HEK293 (cell line): ENCODE measurements around the gene CACNA1D.

ENCODE experiments used
- CTCF ChIA-PET: fragments of 350-600 bp; formaldehyde crosslinking; extraction: SDS; loops from one replicate; lab custom pipeline; 2021; ENCODE audit warnings: antibody characterized with exemption; lab: Yijun Ruan, JAX
- POLR2A ChIA-PET: fragments of 300-600 bp; formaldehyde crosslinking; extraction: SDS; loops from one replicate; lab custom pipeline; 2020; ENCODE audit warnings: antibody characterized with exemption, inconsistent platforms; lab: Yijun Ruan, JAX
- H3K27ac ChIP-seq: fragments of 200-500 bp; sonication (Bioruptor generic); 2 replicates; pipeline ENCODE4 v1.5.1; 2014; ENCODE audit warnings: low read depth, low read length, control low read depth, inconsistent platforms; ENCODE audit errors: extremely low read depth
- H3K36me3 ChIP-seq, 2 experiments: fragments of 200-500 bp in 1 of 2; sonication (Bioruptor generic) in 1 of 2; 1 replicate in 1 of 2; 2 replicates in 1 of 2; pipeline ENCODE4 v1.5.1; 2014 to 2017; ENCODE audit warnings: inconsistent platforms in 2 of 2, low read length in 2 of 2; ENCODE audit not compliant: control insufficient read depth in 2 of 2, insufficient read depth in 1 of 2
- H3K4me1 ChIP-seq: fragments of 200-500 bp; sonication (Bioruptor generic); 2 replicates; pipeline ENCODE4 v1.5.1; 2014; ENCODE audit warnings: mild to moderate bottlenecking, low read length, inconsistent platforms; ENCODE audit not compliant: control insufficient read depth, insufficient read depth
- H3K4me3 ChIP-seq: 2 replicates; pipeline ENCODE4 v1.5.1; 2011; ENCODE audit warnings: low read depth, mild to moderate bottlenecking, control low read depth, low read length, moderate library complexity
- H3K9me3 ChIP-seq: fragments of 200-500 bp; sonication (Bioruptor generic); 2 replicates; pipeline ENCODE4 v1.5.1; 2014; ENCODE audit warnings: low read depth, low read length, inconsistent platforms; ENCODE audit not compliant: control insufficient read depth, insufficient read depth
- KLF1 ChIP-seq: fragments of 450-650 bp; formaldehyde crosslinking; IDR thresholded peaks from 2 replicates; pipeline ENCODE4 v1.5.1; 2016; ENCODE audit warnings: missing biosample characterization, missing genetic modification characterization
- KLF16 ChIP-seq: fragments of 450-650 bp; formaldehyde crosslinking; IDR thresholded peaks from 2 replicates; pipeline ENCODE4 v1.5.1; 2017; ENCODE audit warnings: missing biosample characterization, missing genetic modification characterization
- PRDM1 ChIP-seq: fragments of 450-650 bp; formaldehyde crosslinking; IDR thresholded peaks from 2 replicates; pipeline ENCODE4; 2016; ENCODE audit warnings: missing biosample characterization, missing genetic modification characterization
- SP7 ChIP-seq: fragments of 450-650 bp; formaldehyde crosslinking; IDR thresholded peaks from 2 replicates; pipeline ENCODE4 v1.5.1; 2016; ENCODE audit warnings: missing biosample characterization, missing genetic modification characterization
- ZBTB20 ChIP-seq: fragments of 450-650 bp; formaldehyde crosslinking; IDR thresholded peaks from 2 replicates; pipeline ENCODE4 v1.5.1; 2016; ENCODE audit warnings: missing biosample characterization, missing genetic modification characterization
- ZNF155 ChIP-seq: fragments of 450-650 bp; formaldehyde crosslinking; IDR thresholded peaks from 2 replicates; pipeline ENCODE4 v1.5.1; 2016; ENCODE audit warnings: missing biosample characterization, missing genetic modification characterization
- ZNF223 ChIP-seq: fragments of 450-650 bp; formaldehyde crosslinking; IDR thresholded peaks from 2 replicates; pipeline ENCODE4 v1.5.1; 2016; ENCODE audit warnings: missing biosample characterization, missing genetic modification characterization
- ZNF391 ChIP-seq: fragments of 450-650 bp; formaldehyde crosslinking; IDR thresholded peaks from 2 replicates; pipeline ENCODE4 v1.5.1; 2016; ENCODE audit warnings: low read depth, missing biosample characterization, missing genetic modification characterization, borderline replicate concordance
- ZNF433 ChIP-seq: fragments of 450-650 bp; formaldehyde crosslinking; IDR thresholded peaks from 2 replicates; pipeline ENCODE4 v1.5.1; 2016; ENCODE audit warnings: missing biosample characterization, missing genetic modification characterization, low read depth
- ZNF701 ChIP-seq: fragments of 450-650 bp; formaldehyde crosslinking; IDR thresholded peaks from 2 replicates; pipeline ENCODE4 v1.5.1; 2016; ENCODE audit warnings: missing biosample characterization, missing genetic modification characterization
- TF ChIP-seq, protein P1 (sequence below): fragments of 450-650 bp; formaldehyde crosslinking; IDR thresholded peaks from 2 replicates; pipeline ENCODE4 v1.5.1; 2016; ENCODE audit warnings: missing biosample characterization, missing genetic modification characterization
- TF ChIP-seq, protein P2 (sequence below): fragments of 450-650 bp; formaldehyde crosslinking; optimal IDR thresholded peaks from 2 replicates; pipeline ENCODE3; 2016; ENCODE audit warnings: missing biosample characterization, mild to moderate bottlenecking, missing genetic modification characterization
- TF ChIP-seq, protein P3 (sequence below): fragments of 450-650 bp; formaldehyde crosslinking; IDR thresholded peaks from 2 replicates; pipeline ENCODE4 v1.5.1; 2016; ENCODE audit warnings: missing biosample characterization, missing genetic modification characterization
- TF ChIP-seq, protein P4 (sequence below): fragments of 450-650 bp; formaldehyde crosslinking; IDR thresholded peaks from 2 replicates; pipeline ENCODE4 v1.5.1; 2016; ENCODE audit warnings: missing biosample characterization, missing genetic modification characterization
- TF ChIP-seq, protein P5 (sequence below): fragments of 450-650 bp; formaldehyde crosslinking; IDR thresholded peaks from 2 replicates; pipeline ENCODE4 v1.5.1; 2016; ENCODE audit warnings: missing biosample characterization, missing genetic modification characterization

The CACNA1D gene

DNA sequence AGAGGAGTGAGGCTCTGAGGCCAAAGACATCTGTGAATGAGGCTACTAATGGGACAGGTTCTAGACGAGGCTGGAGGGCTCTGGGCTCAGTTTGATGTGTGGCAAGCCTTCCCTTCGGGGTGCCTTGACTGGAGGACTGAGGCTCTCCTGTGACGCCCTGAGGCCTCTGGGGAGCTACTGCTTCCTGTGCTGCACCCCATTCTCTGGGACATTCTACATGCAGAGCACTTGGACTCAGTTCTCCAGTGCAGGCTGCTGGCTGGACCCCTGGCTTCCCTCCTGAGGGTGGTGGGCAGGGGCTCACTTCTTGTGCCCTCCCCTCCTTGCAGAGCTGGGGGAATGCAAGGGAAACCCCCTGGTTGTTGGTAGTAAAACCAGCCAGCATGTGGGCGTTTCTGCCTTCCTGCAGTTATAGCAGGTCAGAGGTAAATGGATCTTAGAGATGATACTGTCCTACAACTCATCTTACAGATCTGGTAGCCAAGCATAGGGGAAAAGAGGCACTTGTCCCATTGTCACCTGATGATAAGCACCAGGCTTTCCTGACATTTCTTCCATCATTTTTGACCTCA is 218.5 kb downstream of the CACNA1D start:
- CTCF ChIA-PET: interaction anchor here (0.8 to 1.1 kb wide), 2 partner anchors 15 to 567 kb away, joined by 3 to 4 read pairs; no protein-coding TSS in a partner anchor
- TF ChIP-seq ZNF391 (tag by site-specific recombination) (no peak), ZNF223 (tag by site-specific recombination) (no peak), KLF16 (tag by site-specific recombination) (no peak), ZNF701 (tag by site-specific recombination) (no peak), KLF1 (tag by site-specific recombination) (no peak), ZBTB20 (no peak), ZNF433 (tag by site-specific recombination) (no peak)
- TF ChIP-seq, protein P1, sequence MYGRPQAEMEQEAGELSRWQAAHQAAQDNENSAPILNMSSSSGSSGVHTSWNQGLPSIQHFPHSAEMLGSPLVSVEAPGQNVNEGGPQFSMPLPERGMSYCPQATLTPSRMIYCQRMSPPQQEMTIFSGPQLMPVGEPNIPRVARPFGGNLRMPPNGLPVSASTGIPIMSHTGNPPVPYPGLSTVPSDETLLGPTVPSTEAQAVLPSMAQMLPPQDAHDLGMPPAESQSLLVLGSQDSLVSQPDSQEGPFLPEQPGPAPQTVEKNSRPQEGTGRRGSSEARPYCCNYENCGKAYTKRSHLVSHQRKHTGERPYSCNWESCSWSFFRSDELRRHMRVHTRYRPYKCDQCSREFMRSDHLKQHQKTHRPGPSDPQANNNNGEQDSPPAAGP (tag by site-specific recombination): no peak
- TF ChIP-seq, protein P2, sequence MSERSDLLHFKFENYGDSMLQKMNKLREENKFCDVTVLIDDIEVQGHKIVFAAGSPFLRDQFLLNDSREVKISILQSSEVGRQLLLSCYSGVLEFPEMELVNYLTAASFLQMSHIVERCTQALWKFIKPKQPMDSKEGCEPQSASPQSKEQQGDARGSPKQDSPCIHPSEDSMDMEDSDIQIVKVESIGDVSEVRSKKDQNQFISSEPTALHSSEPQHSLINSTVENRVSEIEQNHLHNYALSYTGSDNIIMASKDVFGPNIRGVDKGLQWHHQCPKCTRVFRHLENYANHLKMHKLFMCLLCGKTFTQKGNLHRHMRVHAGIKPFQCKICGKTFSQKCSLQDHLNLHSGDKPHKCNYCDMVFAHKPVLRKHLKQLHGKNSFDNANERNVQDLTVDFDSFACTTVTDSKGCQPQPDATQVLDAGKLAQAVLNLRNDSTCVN: no peak
- TF ChIP-seq, protein P3, sequence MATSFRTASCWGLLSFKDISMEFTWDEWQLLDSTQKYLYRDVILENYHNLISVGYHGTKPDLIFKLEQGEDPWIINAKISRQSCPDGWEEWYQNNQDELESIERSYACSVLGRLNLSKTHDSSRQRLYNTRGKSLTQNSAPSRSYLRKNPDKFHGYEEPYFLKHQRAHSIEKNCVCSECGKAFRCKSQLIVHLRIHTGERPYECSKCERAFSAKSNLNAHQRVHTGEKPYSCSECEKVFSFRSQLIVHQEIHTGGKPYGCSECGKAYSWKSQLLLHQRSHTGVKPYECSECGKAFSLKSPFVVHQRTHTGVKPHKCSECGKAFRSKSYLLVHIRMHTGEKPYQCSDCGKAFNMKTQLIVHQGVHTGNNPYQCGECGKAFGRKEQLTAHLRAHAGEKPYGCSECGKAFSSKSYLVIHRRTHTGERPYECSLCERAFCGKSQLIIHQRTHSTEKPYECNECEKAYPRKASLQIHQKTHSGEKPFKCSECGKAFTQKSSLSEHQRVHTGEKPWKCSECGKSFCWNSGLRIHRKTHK (tag by site-specific recombination): no peak
- H3K4me3 ChIP-seq: no peak overlapping the region

DNA sequence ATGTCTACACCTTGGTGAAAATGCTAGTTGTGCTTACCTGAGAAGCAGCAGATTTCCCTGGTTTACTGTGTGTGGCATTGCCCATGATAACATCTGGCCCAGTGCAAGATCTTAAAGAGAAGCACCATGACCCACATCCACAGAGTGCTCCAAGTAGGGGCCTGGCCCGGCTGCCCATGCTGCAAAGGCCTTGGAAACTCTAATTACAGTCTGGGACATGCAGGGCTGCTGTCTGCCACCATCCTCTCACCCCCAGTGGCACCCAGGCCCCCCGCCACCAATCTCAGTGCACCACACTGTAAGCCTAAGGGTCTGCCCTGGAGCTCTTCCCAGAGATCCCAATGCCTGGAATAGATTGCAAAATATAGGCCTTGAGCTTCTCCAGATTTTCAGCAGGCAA is 219.2 kb downstream of the CACNA1D start:
- H3K36me3 ChIP-seq: no peaks in the 10 kb centered on the region
- no peak overlapping the region for H3K27ac ChIP-seq
- H3K4me1 ChIP-seq: no peaks in the 10 kb centered on the region
- CTCF ChIA-PET: interaction anchor here (1.1 kb wide), 1 partner anchor 16 kb away, joined by 4 read pairs; no protein-coding TSS in a partner anchor
- POLR2A ChIA-PET: no interaction called here
- no peaks in the 10 kb centered on the region for H3K9me3 ChIP-seq
- TF ChIP-seq PRDM1: no peak
- TF ChIP-seq, protein P4, sequence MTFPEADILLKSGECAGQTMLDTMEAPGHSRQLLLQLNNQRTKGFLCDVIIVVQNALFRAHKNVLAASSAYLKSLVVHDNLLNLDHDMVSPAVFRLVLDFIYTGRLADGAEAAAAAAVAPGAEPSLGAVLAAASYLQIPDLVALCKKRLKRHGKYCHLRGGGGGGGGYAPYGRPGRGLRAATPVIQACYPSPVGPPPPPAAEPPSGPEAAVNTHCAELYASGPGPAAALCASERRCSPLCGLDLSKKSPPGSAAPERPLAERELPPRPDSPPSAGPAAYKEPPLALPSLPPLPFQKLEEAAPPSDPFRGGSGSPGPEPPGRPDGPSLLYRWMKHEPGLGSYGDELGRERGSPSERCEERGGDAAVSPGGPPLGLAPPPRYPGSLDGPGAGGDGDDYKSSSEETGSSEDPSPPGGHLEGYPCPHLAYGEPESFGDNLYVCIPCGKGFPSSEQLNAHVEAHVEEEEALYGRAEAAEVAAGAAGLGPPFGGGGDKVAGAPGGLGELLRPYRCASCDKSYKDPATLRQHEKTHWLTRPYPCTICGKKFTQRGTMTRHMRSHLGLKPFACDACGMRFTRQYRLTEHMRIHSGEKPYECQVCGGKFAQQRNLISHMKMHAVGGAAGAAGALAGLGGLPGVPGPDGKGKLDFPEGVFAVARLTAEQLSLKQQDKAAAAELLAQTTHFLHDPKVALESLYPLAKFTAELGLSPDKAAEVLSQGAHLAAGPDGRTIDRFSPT (tag by site-specific recombination): no peak
- TF ChIP-seq, protein P5, sequence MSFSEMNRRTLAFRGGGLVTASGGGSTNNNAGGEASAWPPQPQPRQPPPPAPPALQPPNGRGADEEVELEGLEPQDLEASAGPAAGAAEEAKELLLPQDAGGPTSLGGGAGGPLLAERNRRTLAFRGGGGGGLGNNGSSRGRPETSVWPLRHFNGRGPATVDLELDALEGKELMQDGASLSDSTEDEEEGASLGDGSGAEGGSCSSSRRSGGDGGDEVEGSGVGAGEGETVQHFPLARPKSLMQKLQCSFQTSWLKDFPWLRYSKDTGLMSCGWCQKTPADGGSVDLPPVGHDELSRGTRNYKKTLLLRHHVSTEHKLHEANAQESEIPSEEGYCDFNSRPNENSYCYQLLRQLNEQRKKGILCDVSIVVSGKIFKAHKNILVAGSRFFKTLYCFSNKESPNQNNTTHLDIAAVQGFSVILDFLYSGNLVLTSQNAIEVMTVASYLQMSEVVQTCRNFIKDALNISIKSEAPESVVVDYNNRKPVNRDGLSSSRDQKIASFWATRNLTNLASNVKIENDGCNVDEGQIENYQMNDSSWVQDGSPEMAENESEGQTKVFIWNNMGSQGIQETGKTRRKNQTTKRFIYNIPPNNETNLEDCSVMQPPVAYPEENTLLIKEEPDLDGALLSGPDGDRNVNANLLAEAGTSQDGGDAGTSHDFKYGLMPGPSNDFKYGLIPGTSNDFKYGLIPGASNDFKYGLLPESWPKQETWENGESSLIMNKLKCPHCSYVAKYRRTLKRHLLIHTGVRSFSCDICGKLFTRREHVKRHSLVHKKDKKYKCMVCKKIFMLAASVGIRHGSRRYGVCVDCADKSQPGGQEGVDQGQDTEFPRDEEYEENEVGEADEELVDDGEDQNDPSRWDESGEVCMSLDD (tag by site-specific recombination): no peak
- no peak for TF ChIP-seq SP7 (tag by site-specific recombination)
- TF ChIP-seq ZNF155 (tag by site-specific recombination): no peak
- H3K4me3 ChIP-seq: no peak overlapping the region

More for the DNA sequence above, 218.5 kb downstream of the CACNA1D start:
- POLR2A ChIA-PET: no interaction called here
- Histone ChIP-seq H3K36me3 (no peaks in the 10 kb centered on the region), H3K27ac (no peak overlapping the region), H3K4me1 (no peaks in the 10 kb centered on the region), H3K9me3 (no peaks in the 10 kb centered on the region)
